ENCODE data around the gene ARHGEF19.

- TF ChIP-seq CTCF (IDR thresholded peaks at IDR 0.05) (no peak), POLR2AphosphoS5 (IDR thresholded peaks at IDR 0.05) (no peak), POLR2A (IDR thresholded peaks at IDR 0.05) (no peak)
Measured at GRCh38 chr1:16233431-16233830, 21.0 kb upstream of the ARHGEF19 start.

Measured in transverse colon (tissue), 4 donors.